GM12891 (cell line): ENCODE results near the gene COA5.
"Not testable (repeated sequence)": the region's sequence is repeated elsewhere in the genome, so short reads cannot be mapped to it uniquely, and the experiment has no call there.

Experiments
- PAX5 ChIP-seq: IDR thresholded peaks from 2 replicates; pipeline ENCODE4 v1.6.1; 2011; ENCODE audit warnings: low read length, moderate library complexity, mild to moderate bottlenecking; ENCODE audit not compliant: insufficient read depth, severe bottlenecking
- POLR2A ChIP-seq: IDR thresholded peaks from 2 replicates; pipeline ENCODE4 v1.6.1; 2011; ENCODE audit warnings: low read depth, low read length, control low read depth
- POLR2AphosphoS5 ChIP-seq: IDR thresholded peaks from 2 replicates; pipeline ENCODE4 v1.6.1; 2011; ENCODE audit warnings: low read depth, low read length, control low read depth
- POU2F2 ChIP-seq: IDR thresholded peaks from 2 replicates; pipeline ENCODE4 v1.6.1; 2011; ENCODE audit warnings: low read depth, mild to moderate bottlenecking, control low read depth, low read length, moderate library complexity
- SPI1 ChIP-seq: IDR thresholded peaks from 2 replicates; pipeline ENCODE4 v1.6.1; 2011; ENCODE audit warnings: low read depth, low read length, control low read depth
- TAF1 ChIP-seq: IDR thresholded peaks from 2 replicates; pipeline ENCODE4 v1.6.1; 2011; ENCODE audit warnings: low read depth, low read length, control low read depth

DNA sequence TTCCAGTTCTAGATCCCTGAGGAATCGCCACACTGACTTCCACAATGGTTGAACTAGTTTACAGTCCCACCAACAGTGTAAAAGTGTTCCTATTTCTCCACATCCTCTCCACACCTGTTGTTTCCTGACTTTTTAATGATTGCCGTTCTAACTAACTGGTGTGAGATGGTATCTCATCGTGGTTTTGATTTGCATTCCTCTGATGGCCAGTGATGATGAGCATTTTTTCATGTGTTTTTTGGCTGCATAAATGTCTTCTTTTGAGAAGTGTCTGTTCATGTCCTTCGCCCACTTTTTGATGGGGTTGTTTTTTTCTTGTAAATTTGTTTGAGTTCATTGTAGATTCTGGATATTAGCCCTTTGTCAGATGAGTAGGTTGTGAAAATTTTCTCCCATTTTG is 13.6 kb downstream of the COA5 start:
- not testable (repeated sequence) for TF ChIP-seq TAF1, POLR2AphosphoS5, SPI1, POLR2A, PAX5, POU2F2
